ENCODE results near the gene KLK5.

- TF ChIP-seq CTCF (conservative IDR thresholded peaks at IDR 0.05; ENCODE audit: low read length) (no peak), EZH2phosphoT487 (IDR thresholded peaks at IDR 0.05; ENCODE audit: borderline replicate concordance, low read depth, low read length) (no peak)
Measured at GRCh38 chr19:50983625-50984292, 30.9 kb upstream of the KLK5 start, which contains the start of gene KLK7.
